Measurements from ENCODE around the gene LMO3. TPM values are rescaled to one million over a fixed set of nuclear protein-coding genes. Genes with fewer than 3 reads are reported as not detected.

Gene LMO3
- total and polyA plus RNA-seq, 4 donors: 0.13 to 1.2 TPM; not detected in 2

GRCh38 chr12:16504200-16504599 is 101.8 kb downstream of the LMO3 start:
- no peak for TF ChIP-seq FOXA2 (IDR thresholded peaks at IDR 0.05)
- TF ChIP-seq NR2F2 (IDR thresholded peaks at IDR 0.05): no peak
- no peak for TF ChIP-seq REST (IDR thresholded peaks at IDR 0.05)
- TF ChIP-seq SP1 (IDR thresholded peaks at IDR 0.05): no peak
- no peak for TF ChIP-seq TAF1 (conservative IDR thresholded peaks at IDR 0.05)
- no peak for TF ChIP-seq RXRA (IDR thresholded peaks at IDR 0.05)
- no peak for TF ChIP-seq HNF4A (conservative IDR thresholded peaks at IDR 0.05)
- TF ChIP-seq HNF4G (IDR thresholded peaks at IDR 0.05): no peak
- TF ChIP-seq, protein P1, sequence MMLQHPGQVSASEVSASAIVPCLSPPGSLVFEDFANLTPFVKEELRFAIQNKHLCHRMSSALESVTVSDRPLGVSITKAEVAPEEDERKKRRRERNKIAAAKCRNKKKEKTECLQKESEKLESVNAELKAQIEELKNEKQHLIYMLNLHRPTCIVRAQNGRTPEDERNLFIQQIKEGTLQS (IDR thresholded peaks at IDR 0.05): no peak
- TF ChIP-seq YY1 (IDR thresholded peaks at IDR 0.05): no peak
- TF ChIP-seq FOXA1 (IDR thresholded peaks at IDR 0.05): no peak
- TF ChIP-seq RAD21 (IDR thresholded peaks at IDR 0.05): no peak
- TF ChIP-seq JUND (IDR thresholded peaks at IDR 0.05): no peak
- no peak for TF ChIP-seq CTCF (IDR thresholded peaks at IDR 0.05; ENCODE audit: low read depth, low read length, missing input control)
- TF ChIP-seq ZBTB33 (IDR thresholded peaks at IDR 0.05): no peak
- TF ChIP-seq MAX (IDR thresholded peaks at IDR 0.05): no peak
- no peak overlapping the region for H3K27ac ChIP-seq (ENCODE audit: low read depth in 1 of 2, low read length in 2 of 2)
- H3K4me3 ChIP-seq (ENCODE audit: low read depth in 1 of 3, low read length in 3 of 3): no peak overlapping the region
- DNase-seq (ENCODE audit: low spot score): no peak
- 86% methylated on average over 1 of the region's 1 CpG for WGBS
- H3K4me1 ChIP-seq (ENCODE audit: control insufficient read depth in 4 of 4, insufficient read depth in 4 of 4, low read length in 3 of 4): no peaks in the 10 kb centered on the region
- H3K9me3 ChIP-seq (ENCODE audit: control insufficient read depth in 4 of 4, low read length in 3 of 4): no peaks in the 10 kb centered on the region
- H3K27me3 ChIP-seq (ENCODE audit: control insufficient read depth in 4 of 4, insufficient read depth in 4 of 4, low read length in 3 of 4): no peaks in the 10 kb centered on the region
- H3K9ac ChIP-seq (ENCODE audit: low read depth in 1 of 2, low read length in 2 of 2): no peak overlapping the region
- H3K36me3 ChIP-seq (ENCODE audit: control insufficient read depth in 4 of 4, insufficient read depth in 3 of 4, low read depth in 1 of 4, low read length in 3 of 4): no peaks in the 10 kb centered on the region

DNA sequence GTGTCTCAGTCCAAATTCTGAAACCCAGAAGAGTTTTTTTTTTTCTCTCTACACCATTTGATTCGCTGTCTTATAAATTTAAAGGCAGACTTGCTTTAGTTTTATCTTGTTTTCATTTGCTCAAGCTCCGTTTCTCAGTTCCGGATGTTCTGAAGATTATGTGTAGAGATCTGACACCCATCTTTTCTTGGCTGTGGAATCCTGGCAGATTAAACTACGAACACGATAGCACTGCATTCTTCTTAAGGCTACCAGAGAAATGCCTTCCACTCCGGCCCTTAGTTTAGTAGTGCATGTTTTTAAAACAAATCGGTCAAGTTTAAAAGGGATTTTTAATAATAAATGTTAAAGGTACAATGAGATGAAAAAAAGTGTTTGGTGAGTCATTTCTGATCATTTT is 106.4 kb downstream of the LMO3 start:
- Histone ChIP-seq H3K4me3 (ENCODE audit: low read depth in 1 of 3, low read length in 3 of 3) (no peak overlapping the region), H3K9me3 (ENCODE audit: control insufficient read depth in 4 of 4, low read length in 3 of 4) (no peaks in the 10 kb centered on the region), H3K36me3 (ENCODE audit: control insufficient read depth in 4 of 4, insufficient read depth in 3 of 4, low read depth in 1 of 4, low read length in 3 of 4) (no peaks in the 10 kb centered on the region), H3K4me1 (ENCODE audit: control insufficient read depth in 4 of 4, insufficient read depth in 4 of 4, low read length in 3 of 4) (no peaks in the 10 kb centered on the region), H3K9ac (ENCODE audit: low read depth in 1 of 2, low read length in 2 of 2) (no peak overlapping the region), H3K27ac (ENCODE audit: low read depth in 1 of 2, low read length in 2 of 2) (no peak overlapping the region), H3K27me3 (ENCODE audit: control insufficient read depth in 4 of 4, insufficient read depth in 4 of 4, low read length in 3 of 4) (no peaks in the 10 kb centered on the region)
- WGBS: 84% methylated on average over 7 of the region's 7 CpGs
- TF ChIP-seq RAD21 (IDR thresholded peaks at IDR 0.05) (no peak), FOXA2 (IDR thresholded peaks at IDR 0.05) (no peak), JUND (IDR thresholded peaks at IDR 0.05) (no peak)
- DNase-seq (ENCODE audit: low spot score): no peak

Measured in liver (tissue), 9 donors.